ENCODE data around the gene IMP4.

GRCh38 chr2:130318906-130319305 is 23.8 kb upstream of the IMP4 start:
- TF ChIP-seq CTCF (IDR thresholded peaks at IDR 0.05) (no peak), EZH2 (IDR thresholded peaks at IDR 0.05; ENCODE audit: borderline replicate concordance, insufficient read depth, low read depth, low read length, poor library complexity, severe bottlenecking) (no peak)

Data from B cell (primary cell).